ENCODE results near the gene CCDC8. TPM values are rescaled to one million over a fixed set of nuclear protein-coding genes. Genes with fewer than 3 reads are reported as not detected.
"Not testable (repeated sequence)": the region's sequence is repeated elsewhere in the genome, so short reads cannot be mapped to it uniquely, and the experiment has no call there.

CCDC8 gene
- total RNA-seq, 1 experiment from 2014 or later = not detected

- intact Hi-C loops (cut with micrococcal nuclease; ENCODE audit: unreplicated experiment) = no loop called here
- DNase-seq = no peak
- no peaks in the 10 kb centered on the region for H3K9me3 Mint-ChIP-seq (ENCODE audit: low read depth, unreplicated experiment)
- no TSS peak for BruUV-seq (replicated peaks)
- H3K4me3 Mint-ChIP-seq (ENCODE audit: low read depth, unreplicated experiment) = no peak overlapping the region
- H3K4me1 Mint-ChIP-seq (ENCODE audit: low read depth, unreplicated experiment) = peaks cover 10% of the 10 kb centered on the region
- TF ChIP-seq CTCF (IDR thresholded peaks at IDR 0.05; ENCODE audit: unreplicated experiment) = no peak
- CTCF ChIA-PET = no interaction called here
- no peak overlapping the region for H3K27ac Mint-ChIP-seq (ENCODE audit: unreplicated experiment)
- H3K27me3 Mint-ChIP-seq (ENCODE audit: unreplicated experiment) = peaks cover 16% of the 10 kb centered on the region
- no peaks in the 10 kb centered on the region for H3K36me3 Mint-ChIP-seq (ENCODE audit: insufficient read depth, unreplicated experiment)
These were observed 28.5 kb upstream of the CCDC8 start for GRCh38 chr19:46441866-46442265.

GRCh38 chr19:46435689-46436088 lies 22.3 kb upstream of the CCDC8 start:
- DNase-seq; H3K36me3 Mint-ChIP-seq (ENCODE audit: insufficient read depth, unreplicated experiment); H3K9me3 Mint-ChIP-seq (ENCODE audit: low read depth, unreplicated experiment); H3K4me3 Mint-ChIP-seq (ENCODE audit: low read depth, unreplicated experiment); intact Hi-C loops (cut with micrococcal nuclease; ENCODE audit: unreplicated experiment); H3K27ac Mint-ChIP-seq (ENCODE audit: unreplicated experiment); BruUV-seq (replicated peaks); H3K4me1 Mint-ChIP-seq (ENCODE audit: low read depth, unreplicated experiment): not testable (repeated sequence)
- CTCF ChIA-PET = interaction anchor here (0.6 kb wide), 2 partner anchors 10 to 27 kb away, joined by 3 to 4 read pairs; no protein-coding TSS in a partner anchor
- H3K27me3 Mint-ChIP-seq (ENCODE audit: unreplicated experiment) = peaks cover 23% of the 10 kb centered on the region

DNA sequence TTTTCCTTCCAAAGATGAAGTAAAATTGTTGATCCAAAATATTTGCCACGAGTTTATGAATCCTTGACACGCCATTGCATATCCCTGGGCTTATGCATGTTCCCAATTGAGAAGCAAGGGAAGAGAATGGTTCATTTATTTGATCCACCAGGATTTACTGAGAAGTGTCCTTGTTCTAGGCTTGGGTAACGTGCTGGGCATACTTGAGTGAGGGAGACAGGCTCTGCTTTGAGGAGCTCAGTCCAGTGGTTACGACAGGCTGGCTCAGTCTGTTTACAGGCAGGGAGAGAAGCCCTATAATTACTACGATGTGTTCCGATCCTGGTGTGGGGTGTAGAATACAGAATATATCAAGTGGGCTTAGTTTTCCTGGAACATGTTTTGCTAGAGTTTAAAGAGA lies 21.6 kb upstream of the CCDC8 start:
- Mint-ChIP-seq H3K4me1 (ENCODE audit: low read depth, unreplicated experiment) (no peaks in the 10 kb centered on the region), H3K27ac (ENCODE audit: unreplicated experiment) (no peak overlapping the region), H3K36me3 (ENCODE audit: insufficient read depth, unreplicated experiment) (no peaks in the 10 kb centered on the region), H3K4me3 (ENCODE audit: low read depth, unreplicated experiment) (no peak overlapping the region), H3K27me3 (ENCODE audit: unreplicated experiment) (peaks cover 30% of the 10 kb centered on the region), H3K9me3 (ENCODE audit: low read depth, unreplicated experiment) (no peaks in the 10 kb centered on the region)
- CTCF ChIA-PET = no interaction called here
- no peak for TF ChIP-seq CTCF (IDR thresholded peaks at IDR 0.05; ENCODE audit: unreplicated experiment)
- DNase-seq = no peak
- no TSS peak for BruUV-seq (replicated peaks)
- intact Hi-C loops (cut with micrococcal nuclease; ENCODE audit: unreplicated experiment) = no loop called here

- not testable (repeated sequence) for BruUV-seq (replicated peaks)
These were observed 20.1 kb upstream of the CCDC8 start for GRCh38 chr19:46433470-46433869.

DNA sequence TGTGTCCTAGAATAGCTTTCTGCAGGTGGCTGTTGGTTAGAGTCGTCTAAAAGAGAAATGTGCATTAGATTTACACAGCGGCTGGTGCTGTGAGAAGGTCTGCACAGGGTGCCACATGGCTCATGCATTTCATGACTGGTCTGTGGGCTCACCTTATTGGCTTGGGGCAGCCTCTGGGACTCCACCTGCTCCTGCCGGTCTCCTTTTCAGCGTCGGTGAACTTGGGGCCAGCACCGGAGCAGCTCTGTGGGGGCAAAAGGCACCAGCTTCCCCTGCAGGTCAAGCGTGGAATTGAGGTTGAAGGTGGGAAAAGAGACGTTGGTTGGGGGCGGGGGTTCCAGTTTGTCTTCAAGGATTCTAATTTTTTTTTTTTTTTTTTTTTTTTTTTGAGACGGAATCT lies 18.5 kb upstream of the CCDC8 start:
- intact Hi-C loops (cut with micrococcal nuclease; ENCODE audit: unreplicated experiment) = no loop called here
- CTCF ChIA-PET = interaction anchor here (0.6 to 0.7 kb wide), 2 partner anchors 32 to 53 kb away, joined by 3 to 5 read pairs; no protein-coding TSS in a partner anchor
- H3K27ac Mint-ChIP-seq (ENCODE audit: unreplicated experiment) = no peak overlapping the region
- TF ChIP-seq CTCF (IDR thresholded peaks at IDR 0.05; ENCODE audit: unreplicated experiment) = no peak
- H3K9me3 Mint-ChIP-seq (ENCODE audit: low read depth, unreplicated experiment) = no peaks in the 10 kb centered on the region
- peaks cover 62% of the 10 kb centered on the region for H3K27me3 Mint-ChIP-seq (ENCODE audit: unreplicated experiment)
- no peak for DNase-seq
- no peak overlapping the region for H3K4me3 Mint-ChIP-seq (ENCODE audit: low read depth, unreplicated experiment)
- H3K4me1 Mint-ChIP-seq (ENCODE audit: low read depth, unreplicated experiment) = peaks cover 11% of the 10 kb centered on the region
- peaks cover 6% of the 10 kb centered on the region for H3K36me3 Mint-ChIP-seq (ENCODE audit: insufficient read depth, unreplicated experiment)
- no TSS peak for BruUV-seq (replicated peaks)

More at GRCh38 chr19:46433470-46433869, 20.1 kb upstream of the CCDC8 start:
- CTCF ChIA-PET; H3K4me3 Mint-ChIP-seq (ENCODE audit: low read depth, unreplicated experiment); intact Hi-C loops (cut with micrococcal nuclease; ENCODE audit: unreplicated experiment); H3K27ac Mint-ChIP-seq (ENCODE audit: unreplicated experiment); DNase-seq; H3K36me3 Mint-ChIP-seq (ENCODE audit: insufficient read depth, unreplicated experiment); H3K9me3 Mint-ChIP-seq (ENCODE audit: low read depth, unreplicated experiment); H3K4me1 Mint-ChIP-seq (ENCODE audit: low read depth, unreplicated experiment): not testable (repeated sequence)
- H3K27me3 Mint-ChIP-seq (ENCODE audit: unreplicated experiment) = peaks cover 45% of the 10 kb centered on the region

All from Calu3 (cell line).